ENCODE measurements around the gene USP26. TPM values are rescaled to one million over a fixed set of nuclear protein-coding genes. Genes with fewer than 3 reads are reported as not detected.
A peak's percentile ranks its signal among the peaks of the same experiment; 100 is the strongest.

The USP26 gene
- total and polyA plus RNA-seq, 2 experiments from 2014 or later: 0.07 TPM; not detected in 1

DNA sequence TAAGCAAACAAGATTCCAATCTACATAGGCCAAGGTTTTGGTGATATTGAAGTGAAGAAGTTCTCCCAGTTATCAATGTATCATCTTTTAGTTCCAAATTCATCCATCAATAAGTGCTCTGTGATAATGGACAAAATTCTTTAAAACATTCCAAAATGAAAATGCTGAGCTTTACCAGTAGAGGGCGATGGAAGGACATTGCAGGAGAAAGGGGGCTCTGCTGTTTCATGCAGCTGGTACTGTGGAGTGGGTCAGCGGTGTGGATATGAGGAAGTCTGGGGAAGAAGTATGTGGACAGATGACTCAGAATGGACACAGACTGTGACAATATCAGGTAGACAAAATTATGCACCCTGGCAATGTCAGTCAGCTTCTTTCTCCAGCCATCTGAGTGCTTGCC, 91.9 kb downstream of the USP26 start:
- H3K4me3 ChIP-seq: no peak overlapping the region
- no peaks in the 10 kb centered on the region for H3K4me1 ChIP-seq (ENCODE audit: insufficient read depth)
- H3K9me3 ChIP-seq (ENCODE audit: low read depth): no peaks in the 10 kb centered on the region
- peak; percentile 24 for DNase-seq (ENCODE audit: low spot score)
- no peak overlapping the region for H2AFZ ChIP-seq
- no peaks in the 10 kb centered on the region for H4K20me1 ChIP-seq (ENCODE audit: insufficient read depth, poor library complexity, severe bottlenecking)
- no peaks in the 10 kb centered on the region for H3K79me2 ChIP-seq
- H3K27me3 ChIP-seq: no peaks in the 10 kb centered on the region
- H3K36me3 ChIP-seq (replicated peaks; ENCODE audit: insufficient read depth, low read depth): no peaks in the 10 kb centered on the region
- H3K27ac ChIP-seq: no peak overlapping the region
- 24% methylated on average over 2 of the region's 2 CpGs for WGBS (ENCODE audit: low lambda C conversion rate, missing lambda C conversion rate)
- no peak overlapping the region for H3K4me2 ChIP-seq
- H3K9me2 ChIP-seq (replicated peaks; ENCODE audit: insufficient read depth): no peaks in the 10 kb centered on the region
- TF ChIP-seq, protein P1, sequence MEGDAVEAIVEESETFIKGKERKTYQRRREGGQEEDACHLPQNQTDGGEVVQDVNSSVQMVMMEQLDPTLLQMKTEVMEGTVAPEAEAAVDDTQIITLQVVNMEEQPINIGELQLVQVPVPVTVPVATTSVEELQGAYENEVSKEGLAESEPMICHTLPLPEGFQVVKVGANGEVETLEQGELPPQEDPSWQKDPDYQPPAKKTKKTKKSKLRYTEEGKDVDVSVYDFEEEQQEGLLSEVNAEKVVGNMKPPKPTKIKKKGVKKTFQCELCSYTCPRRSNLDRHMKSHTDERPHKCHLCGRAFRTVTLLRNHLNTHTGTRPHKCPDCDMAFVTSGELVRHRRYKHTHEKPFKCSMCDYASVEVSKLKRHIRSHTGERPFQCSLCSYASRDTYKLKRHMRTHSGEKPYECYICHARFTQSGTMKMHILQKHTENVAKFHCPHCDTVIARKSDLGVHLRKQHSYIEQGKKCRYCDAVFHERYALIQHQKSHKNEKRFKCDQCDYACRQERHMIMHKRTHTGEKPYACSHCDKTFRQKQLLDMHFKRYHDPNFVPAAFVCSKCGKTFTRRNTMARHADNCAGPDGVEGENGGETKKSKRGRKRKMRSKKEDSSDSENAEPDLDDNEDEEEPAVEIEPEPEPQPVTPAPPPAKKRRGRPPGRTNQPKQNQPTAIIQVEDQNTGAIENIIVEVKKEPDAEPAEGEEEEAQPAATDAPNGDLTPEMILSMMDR (IDR thresholded peaks at IDR 0.05; ENCODE audit: poor library complexity): peak; percentile 59
- no peak for TF ChIP-seq EZH2 (IDR thresholded peaks at IDR 0.05; ENCODE audit: borderline replicate concordance)

DNA sequence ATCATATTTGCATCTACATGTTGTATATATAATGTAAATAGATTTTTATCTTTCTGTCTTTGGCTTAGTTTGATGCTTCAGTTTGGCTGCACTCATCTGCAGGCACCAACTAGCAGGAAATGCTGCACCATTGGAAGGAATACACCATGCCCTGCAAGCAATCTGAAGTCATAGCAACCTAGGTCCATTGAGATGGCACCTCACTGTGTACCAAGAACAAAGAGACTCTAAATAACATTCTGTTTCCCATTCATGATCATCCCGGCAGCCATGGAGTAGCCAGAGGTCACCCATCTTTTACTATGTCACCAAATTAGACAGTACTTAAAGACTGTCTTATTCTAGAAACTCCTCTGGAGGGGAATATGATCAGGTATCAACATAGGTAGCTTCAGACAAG, 97.7 kb downstream of the USP26 start:
- H3K27me3 ChIP-seq: no peaks in the 10 kb centered on the region
- no peaks in the 10 kb centered on the region for H3K9me2 ChIP-seq (replicated peaks; ENCODE audit: insufficient read depth)
- WGBS (ENCODE audit: low lambda C conversion rate, missing lambda C conversion rate): 84% methylated on average over 1 of the region's 1 CpG

DNA sequence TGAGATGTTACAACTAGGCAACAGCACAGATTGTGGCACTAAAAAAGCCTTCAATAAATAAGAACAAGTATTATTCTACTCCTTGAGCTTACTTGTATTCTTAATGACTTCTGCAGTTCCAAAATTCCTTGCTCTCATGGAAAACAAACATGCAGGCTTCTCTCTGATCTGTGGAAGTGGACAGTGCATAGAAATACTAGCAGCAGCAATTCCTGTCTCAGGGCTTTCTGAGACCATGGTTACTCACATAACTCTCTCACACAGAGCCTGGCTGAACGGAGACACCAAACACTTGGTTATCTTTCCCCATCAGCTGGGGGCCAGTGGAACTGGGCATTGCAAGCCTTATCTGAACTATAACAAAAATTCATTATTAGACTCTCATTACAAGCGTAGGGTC, 106.1 kb downstream of the USP26 start:
- no peak overlapping the region for H3K4me2 ChIP-seq
- H3K27me3 ChIP-seq: no peaks in the 10 kb centered on the region
- H3K79me2 ChIP-seq: no peaks in the 10 kb centered on the region
- no peaks in the 10 kb centered on the region for H3K9me2 ChIP-seq (replicated peaks; ENCODE audit: insufficient read depth)
- 68% methylated on average over 2 of the region's 2 CpGs for WGBS (ENCODE audit: low lambda C conversion rate, missing lambda C conversion rate)
- TF ChIP-seq, protein P1 (IDR thresholded peaks at IDR 0.05; ENCODE audit: poor library complexity): no peak
- TF ChIP-seq EZH2 (IDR thresholded peaks at IDR 0.05; ENCODE audit: borderline replicate concordance) (no peak), EZH2phosphoT487 (IDR thresholded peaks at IDR 0.05; ENCODE audit: low read depth, severe bottlenecking, unreplicated experiment) (no peak)
- H3K36me3 ChIP-seq (replicated peaks; ENCODE audit: insufficient read depth, low read depth): no peaks in the 10 kb centered on the region
- H3K27ac ChIP-seq: no peak overlapping the region
- no peak for DNase-seq (ENCODE audit: low spot score)
- H2AFZ ChIP-seq: no peak overlapping the region
- no peaks in the 10 kb centered on the region for H4K20me1 ChIP-seq (ENCODE audit: insufficient read depth, poor library complexity, severe bottlenecking)
- no peaks in the 10 kb centered on the region for H3K4me1 ChIP-seq (ENCODE audit: insufficient read depth)
- no peaks in the 10 kb centered on the region for H3K9me3 ChIP-seq (ENCODE audit: low read depth)
- H3K4me3 ChIP-seq: no peak overlapping the region

More for the DNA sequence above, 97.7 kb downstream of the USP26 start:
- Histone ChIP-seq H3K79me2 (no peaks in the 10 kb centered on the region), H3K9me3 (ENCODE audit: low read depth) (no peaks in the 10 kb centered on the region), H3K4me3 (no peak overlapping the region), H2AFZ (no peak overlapping the region), H3K4me1 (ENCODE audit: insufficient read depth) (no peaks in the 10 kb centered on the region), H3K4me2 (no peak overlapping the region), H3K36me3 (replicated peaks; ENCODE audit: insufficient read depth, low read depth) (no peaks in the 10 kb centered on the region), H3K27ac (no peak overlapping the region), H4K20me1 (ENCODE audit: insufficient read depth, poor library complexity, severe bottlenecking) (no peaks in the 10 kb centered on the region)
- no peak for DNase-seq (ENCODE audit: low spot score)
- TF ChIP-seq EZH2phosphoT487 (IDR thresholded peaks at IDR 0.05; ENCODE audit: low read depth, severe bottlenecking, unreplicated experiment) (no peak), EZH2 (IDR thresholded peaks at IDR 0.05; ENCODE audit: borderline replicate concordance) (no peak)
- TF ChIP-seq, protein P1 (IDR thresholded peaks at IDR 0.05; ENCODE audit: poor library complexity): no peak

DNA sequence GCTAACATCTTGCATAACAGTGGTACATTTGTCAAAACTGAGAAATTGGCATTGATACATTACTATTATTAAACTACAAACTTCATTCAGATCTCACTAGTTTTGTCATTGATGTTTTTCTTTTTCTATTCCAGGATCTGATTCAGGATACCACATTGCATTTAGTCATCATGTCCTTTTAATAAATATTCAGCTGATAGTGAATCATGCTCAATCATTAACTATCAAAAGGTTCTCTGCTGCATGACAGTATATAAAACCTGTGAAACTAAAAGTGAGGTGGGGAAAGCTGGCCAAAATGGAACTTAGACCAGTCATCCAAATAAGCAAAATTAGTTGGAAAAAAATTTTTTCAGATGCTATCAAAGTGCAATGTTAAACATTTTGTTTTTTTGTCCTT, 110.4 kb downstream of the USP26 start:
- no peaks in the 10 kb centered on the region for H4K20me1 ChIP-seq (ENCODE audit: insufficient read depth, poor library complexity, severe bottlenecking)
- H3K27ac ChIP-seq: no peak overlapping the region
- no peaks in the 10 kb centered on the region for H3K4me1 ChIP-seq (ENCODE audit: insufficient read depth)
- H3K9me2 ChIP-seq (replicated peaks; ENCODE audit: insufficient read depth): no peaks in the 10 kb centered on the region
- no peaks in the 10 kb centered on the region for H3K36me3 ChIP-seq (replicated peaks; ENCODE audit: insufficient read depth, low read depth)
- no peak overlapping the region for H3K4me3 ChIP-seq
- H3K9me3 ChIP-seq (ENCODE audit: low read depth): no peaks in the 10 kb centered on the region
- DNase-seq (ENCODE audit: low spot score): no peak
- TF ChIP-seq, protein P1 (IDR thresholded peaks at IDR 0.05; ENCODE audit: poor library complexity): no peak
- TF ChIP-seq EZH2 (IDR thresholded peaks at IDR 0.05; ENCODE audit: borderline replicate concordance) (no peak), EZH2phosphoT487 (IDR thresholded peaks at IDR 0.05; ENCODE audit: low read depth, severe bottlenecking, unreplicated experiment) (no peak)
- H2AFZ ChIP-seq: no peak overlapping the region
- H3K4me2 ChIP-seq: no peak overlapping the region
- H3K27me3 ChIP-seq: no peaks in the 10 kb centered on the region
- no peaks in the 10 kb centered on the region for H3K79me2 ChIP-seq
